HG03469 (cell line): Measurements from ENCODE around the gene RALGAPA2.

Experiments used
- ATAC-seq: cut with Tn5 transposase; IDR thresholded peaks from one replicate; pipeline ENCODE4 v1.9.1; 2021; ENCODE audit warnings: mild to moderate bottlenecking, moderate library complexity, moderate number of reproducible peaks; ENCODE audit not compliant: unreplicated experiment

The RALGAPA2 gene

GRCh38 chr20:20685635-20686034, 26.8 kb downstream of the RALGAPA2 start:
- no peak for ATAC-seq

GRCh38 chr20:20683481-20684321, 28.7 kb downstream of the RALGAPA2 start:
- ATAC-seq: no peak

- no peak for ATAC-seq
Observed at GRCh38 chr20:20683020-20683419, 29.4 kb downstream of the RALGAPA2 start.

GRCh38 chr20:20680991-20681508, 31.4 kb downstream of the RALGAPA2 start:
- ATAC-seq: no peak

- no peak for ATAC-seq
Observed at GRCh38 chr20:20679316-20679715, 33.1 kb downstream of the RALGAPA2 start.

- no peak for ATAC-seq
Observed at GRCh38 chr20:20677186-20677585, 35.3 kb downstream of the RALGAPA2 start.

- peak; percentile 99 for ATAC-seq
Observed at GRCh38 chr20:20668639-20669038, 43.8 kb downstream of the RALGAPA2 start.

GRCh38 chr20:20666359-20666758, 46.1 kb downstream of the RALGAPA2 start:
- ATAC-seq: no peak

- ATAC-seq: no peak
Observed at GRCh38 chr20:20665606-20666332, 46.7 kb downstream of the RALGAPA2 start.

GRCh38 chr20:20664795-20665589, 47.5 kb downstream of the RALGAPA2 start:
- peak; percentile 39 for ATAC-seq

GRCh38 chr20:20663841-20664240, 48.6 kb downstream of the RALGAPA2 start:
- ATAC-seq: no peak

GRCh38 chr20:20658871-20659431, 53.5 kb downstream of the RALGAPA2 start:
- no peak for ATAC-seq

GRCh38 chr20:20658123-20658522, 54.3 kb downstream of the RALGAPA2 start:
- ATAC-seq: no peak

- ATAC-seq: no peak
Observed at GRCh38 chr20:20657092-20657491, 55.4 kb downstream of the RALGAPA2 start.

GRCh38 chr20:20655883-20656282, 56.6 kb downstream of the RALGAPA2 start:
- no peak for ATAC-seq

- ATAC-seq: no peak
Observed at GRCh38 chr20:20649945-20650344, 62.5 kb downstream of the RALGAPA2 start.

GRCh38 chr20:20643927-20644326, 68.5 kb downstream of the RALGAPA2 start:
- no peak for ATAC-seq

- no peak for ATAC-seq
Observed at GRCh38 chr20:20641783-20642182, 70.7 kb downstream of the RALGAPA2 start.

GRCh38 chr20:20638878-20639277, 73.6 kb downstream of the RALGAPA2 start:
- ATAC-seq: no peak

GRCh38 chr20:20637998-20638725, 74.3 kb downstream of the RALGAPA2 start:
- no peak for ATAC-seq
